ENCODE results near the gene TUBA3E. TPM values are rescaled to one million over a fixed set of nuclear protein-coding genes. Genes with fewer than 3 reads are reported as not detected.
"Not testable (repeated sequence)": the region's sequence is repeated elsewhere in the genome, so short reads cannot be mapped to it uniquely, and the experiment has no call there.

The TUBA3E gene
- total RNA-seq, 2 donors from 2014 or later, result not detected

DNA sequence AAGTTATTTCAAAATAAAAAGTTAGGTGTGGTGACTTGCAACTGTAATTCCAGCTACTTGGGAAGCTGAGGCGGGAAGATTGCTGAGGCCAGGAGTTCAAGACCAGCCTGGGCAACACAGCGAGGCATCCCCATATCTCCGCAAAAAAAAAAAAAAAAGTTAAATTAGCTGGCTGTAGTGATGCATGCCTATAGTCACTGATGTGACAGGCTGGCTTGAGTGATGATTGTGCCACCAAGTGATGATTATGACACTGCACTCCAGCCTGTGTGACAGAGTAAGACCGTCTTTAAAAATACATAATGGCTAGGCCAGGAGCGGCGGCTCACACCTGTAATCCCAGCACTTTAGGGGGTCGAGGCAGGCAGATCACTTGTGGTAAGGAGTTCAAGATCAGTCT lies 28.3 kb downstream of the TUBA3E start:
- no peak for TF ChIP-seq POLR2A (IDR thresholded peaks at IDR 0.05)
- TF ChIP-seq, protein P1, sequence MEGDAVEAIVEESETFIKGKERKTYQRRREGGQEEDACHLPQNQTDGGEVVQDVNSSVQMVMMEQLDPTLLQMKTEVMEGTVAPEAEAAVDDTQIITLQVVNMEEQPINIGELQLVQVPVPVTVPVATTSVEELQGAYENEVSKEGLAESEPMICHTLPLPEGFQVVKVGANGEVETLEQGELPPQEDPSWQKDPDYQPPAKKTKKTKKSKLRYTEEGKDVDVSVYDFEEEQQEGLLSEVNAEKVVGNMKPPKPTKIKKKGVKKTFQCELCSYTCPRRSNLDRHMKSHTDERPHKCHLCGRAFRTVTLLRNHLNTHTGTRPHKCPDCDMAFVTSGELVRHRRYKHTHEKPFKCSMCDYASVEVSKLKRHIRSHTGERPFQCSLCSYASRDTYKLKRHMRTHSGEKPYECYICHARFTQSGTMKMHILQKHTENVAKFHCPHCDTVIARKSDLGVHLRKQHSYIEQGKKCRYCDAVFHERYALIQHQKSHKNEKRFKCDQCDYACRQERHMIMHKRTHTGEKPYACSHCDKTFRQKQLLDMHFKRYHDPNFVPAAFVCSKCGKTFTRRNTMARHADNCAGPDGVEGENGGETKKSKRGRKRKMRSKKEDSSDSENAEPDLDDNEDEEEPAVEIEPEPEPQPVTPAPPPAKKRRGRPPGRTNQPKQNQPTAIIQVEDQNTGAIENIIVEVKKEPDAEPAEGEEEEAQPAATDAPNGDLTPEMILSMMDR (IDR thresholded peaks at IDR 0.05), result no peak
- no peak for DNase-seq
- 94 to 95% methylated on average over 7 of the region's 7 CpGs for WGBS, 2 donors
- no peak overlapping the region for H3K4me3 ChIP-seq
- no peaks in the 10 kb centered on the region for H3K9me3 ChIP-seq
- H3K27ac ChIP-seq, result no peak overlapping the region
- no peaks in the 10 kb centered on the region for H3K4me1 ChIP-seq
- intact Hi-C loops (cut with DNase I), result no loop called here
- H3K27me3 ChIP-seq, result no peaks in the 10 kb centered on the region
- peaks cover 0 to 14% of the 10 kb centered on the region in 2 donors for H3K36me3 ChIP-seq (replicated peaks in 1 of 2; ENCODE audit: insufficient read depth in 1 of 2, low read depth in 2 of 2)
- ATAC-seq, result no peak

DNA sequence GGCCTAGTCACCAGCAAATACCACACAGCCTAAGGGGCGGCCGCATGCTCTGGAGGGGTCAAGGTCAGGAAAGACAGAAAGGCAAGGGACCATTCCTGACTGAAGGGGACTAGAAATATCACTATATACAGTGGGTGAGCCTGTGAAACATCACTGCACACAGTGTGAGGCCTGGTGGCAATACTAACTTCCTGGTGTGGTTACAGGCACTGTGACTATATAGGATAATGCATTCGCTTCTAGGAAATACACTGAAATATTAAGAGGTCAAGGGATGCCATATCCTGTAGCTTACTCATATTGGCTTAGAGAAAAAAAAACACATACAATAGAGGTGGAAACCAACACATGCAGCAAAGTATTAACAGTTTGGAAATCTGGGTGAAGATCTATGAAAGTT lies 29.1 kb downstream of the TUBA3E start:
- H3K27me3 ChIP-seq; H3K4me3 ChIP-seq; H3K9me3 ChIP-seq; intact Hi-C loops (cut with DNase I); H3K27ac ChIP-seq; ATAC-seq; H3K4me1 ChIP-seq; DNase-seq: not testable (repeated sequence)
- peaks cover 0 to 16% of the 10 kb centered on the region in 2 donors for H3K36me3 ChIP-seq (replicated peaks in 1 of 2; ENCODE audit: insufficient read depth in 1 of 2, low read depth in 2 of 2)
- 89 to 92% methylated on average over 1 to 3 of the region's 3 CpGs for WGBS, 2 donors

GRCh38 chr2:130166611-130167010 lies 31.6 kb downstream of the TUBA3E start:
- H3K27ac ChIP-seq; ATAC-seq; H3K4me1 ChIP-seq; H3K4me3 ChIP-seq; intact Hi-C loops (cut with DNase I); H3K9me3 ChIP-seq; H3K27me3 ChIP-seq; DNase-seq: not testable (repeated sequence)
- H3K36me3 ChIP-seq (replicated peaks in 1 of 2; ENCODE audit: insufficient read depth in 1 of 2, low read depth in 2 of 2), result peaks cover 0 to 17% of the 10 kb centered on the region in 2 donors
- 83 to 90% methylated on average over 3 of the region's 3 CpGs for WGBS, 2 donors

- whole genome bisulfite sequencing, 2 donors, result 92% methylated on average over 8 of the region's 8 CpGs
- intact Hi-C loops (cut with DNase I), result no loop called here
- H3K27ac ChIP-seq, result no peak overlapping the region
- no peak overlapping the region for H3K4me3 ChIP-seq
- TF ChIP-seq, protein P1 (IDR thresholded peaks at IDR 0.05), result no peak
- no peak for TF ChIP-seq POLR2A (IDR thresholded peaks at IDR 0.05)
- H3K9me3 ChIP-seq, result no peaks in the 10 kb centered on the region
- DNase-seq, result no peak
- H3K27me3 ChIP-seq, result no peaks in the 10 kb centered on the region
- H3K4me1 ChIP-seq, result no peaks in the 10 kb centered on the region
- no peak for ATAC-seq
- H3K36me3 ChIP-seq (replicated peaks in 1 of 2; ENCODE audit: insufficient read depth in 1 of 2, low read depth in 2 of 2), result peaks cover 0 to 17% of the 10 kb centered on the region in 2 donors
These were observed 32.8 kb downstream of the TUBA3E start for GRCh38 chr2:130165293-130166016.

GRCh38 chr2:130162968-130163367 lies 35.3 kb downstream of the TUBA3E start:
- no peak for TF ChIP-seq POLR2A (IDR thresholded peaks at IDR 0.05)
- TF ChIP-seq, protein P1 (IDR thresholded peaks at IDR 0.05), result no peak
- Histone ChIP-seq H3K27ac (no peak overlapping the region), H3K4me1 (no peaks in the 10 kb centered on the region), H3K27me3 (no peaks in the 10 kb centered on the region), H3K4me3 (no peak overlapping the region), H3K9me3 (no peaks in the 10 kb centered on the region), H3K36me3 (replicated peaks in 1 of 2; ENCODE audit: insufficient read depth in 1 of 2, low read depth in 2 of 2) (peaks cover 0 to 16% of the 10 kb centered on the region in 2 donors)
- intact Hi-C loops (cut with DNase I), result no loop called here
- WGBS, 2 donors, result 90% methylated on average over 9 of the region's 9 CpGs; no CpG with 5 or more reads in 1 of the 2 donors
- ATAC-seq (no peak), DNase-seq (no peak)

DNA sequence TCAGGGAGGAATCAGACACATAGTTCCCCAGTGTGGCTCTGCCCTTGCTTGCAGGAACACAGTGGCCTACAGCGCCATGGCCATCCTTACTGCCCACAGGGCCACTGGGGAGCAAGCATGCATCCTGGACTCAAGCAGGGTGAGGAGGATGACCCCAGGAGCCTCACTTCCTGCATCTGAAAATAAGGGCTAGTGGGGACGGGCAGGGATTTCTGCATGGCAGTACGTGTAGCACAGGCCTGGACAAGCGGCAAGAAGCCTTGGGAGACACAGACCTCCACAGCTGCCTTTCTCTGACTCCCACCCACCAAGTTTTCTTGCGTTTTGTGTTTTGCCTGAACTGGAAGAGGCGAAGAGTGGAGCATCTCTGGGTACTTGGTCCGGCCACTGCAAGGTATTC lies 35.8 kb downstream of the TUBA3E start:
- ATAC-seq; H3K9me3 ChIP-seq; intact Hi-C loops (cut with DNase I); H3K27ac ChIP-seq; H3K27me3 ChIP-seq; DNase-seq; H3K4me3 ChIP-seq; H3K4me1 ChIP-seq: not testable (repeated sequence)
- peaks cover 0 to 16% of the 10 kb centered on the region in 2 donors for H3K36me3 ChIP-seq (replicated peaks in 1 of 2; ENCODE audit: insufficient read depth in 1 of 2, low read depth in 2 of 2)
- WGBS, 2 donors, result 91 to 95% methylated on average over 6 to 7 of the region's 7 CpGs

DNA sequence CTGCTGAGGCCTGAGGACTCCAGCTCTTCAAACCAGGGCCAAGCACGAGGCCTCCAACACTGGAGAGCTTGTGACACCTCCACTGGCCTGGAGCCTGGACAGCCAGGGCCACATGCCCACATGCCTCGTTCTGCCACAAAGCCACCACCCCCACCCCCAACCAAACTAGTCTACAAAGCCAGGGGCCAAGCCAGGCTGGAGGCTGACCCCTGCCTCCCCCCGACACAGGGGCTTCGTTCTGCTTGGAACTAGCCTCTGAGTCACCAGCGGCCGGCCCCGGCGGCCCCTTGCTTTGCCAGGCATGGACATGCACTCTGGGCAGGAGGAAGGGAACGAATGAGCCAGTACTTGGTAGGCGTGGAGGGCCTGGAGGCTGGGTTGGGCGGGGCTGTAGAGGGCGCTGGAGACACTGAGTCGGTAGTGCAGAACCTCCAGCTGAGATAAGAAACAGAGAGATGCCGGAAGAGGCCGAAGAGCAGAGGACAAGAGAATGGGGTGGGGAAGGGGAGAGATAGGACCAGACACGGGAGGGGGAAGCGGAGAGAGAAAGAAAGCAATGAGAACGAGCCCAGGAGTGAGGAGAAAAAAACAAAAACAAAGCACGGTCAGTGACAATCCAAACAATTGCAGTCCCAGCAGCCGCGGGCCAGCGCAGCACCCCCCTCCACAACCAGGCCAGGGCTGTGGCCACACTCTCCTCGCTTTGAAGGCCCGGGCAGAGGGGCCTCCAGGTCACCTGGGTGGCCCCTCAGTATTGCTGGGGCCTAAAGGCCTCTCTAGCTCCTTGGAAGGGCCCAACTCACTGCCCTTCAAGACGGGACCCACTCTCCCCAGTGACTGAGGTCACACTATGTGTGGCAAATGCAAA lies 37.2 kb downstream of the TUBA3E start:
- H3K27ac ChIP-seq; H3K9me3 ChIP-seq; H3K27me3 ChIP-seq; H3K4me1 ChIP-seq; DNase-seq; H3K4me3 ChIP-seq; ATAC-seq; intact Hi-C loops (cut with DNase I): not testable (repeated sequence)
- peaks cover 0 to 14% of the 10 kb centered on the region in 2 donors for H3K36me3 ChIP-seq (replicated peaks in 1 of 2; ENCODE audit: insufficient read depth in 1 of 2, low read depth in 2 of 2)
- WGBS, 2 donors, result 86 to 91% methylated on average over 20 to 24 of the region's 25 CpGs

All from body of pancreas (tissue), 4 donors.